HEK293 (cell line): ENCODE data around the gene GMDS.
A peak's percentile ranks its signal among the peaks of the same experiment; 100 is the strongest.

Experiments
- CTCF ChIA-PET: fragments of 350-600 bp; formaldehyde crosslinking; extraction: SDS; loops from one replicate; lab custom pipeline; 2021; ENCODE audit warnings: antibody characterized with exemption; lab: Yijun Ruan, JAX
- POLR2A ChIA-PET: fragments of 300-600 bp; formaldehyde crosslinking; extraction: SDS; loops from one replicate; lab custom pipeline; 2020; ENCODE audit warnings: antibody characterized with exemption, inconsistent platforms; lab: Yijun Ruan, JAX
- H3K27ac ChIP-seq: fragments of 200-500 bp; sonication (Bioruptor generic); 2 replicates; pipeline ENCODE4 v1.5.1; 2014; ENCODE audit warnings: low read depth, low read length, control low read depth, inconsistent platforms; ENCODE audit errors: extremely low read depth
- H3K36me3 ChIP-seq, 2 experiments: fragments of 200-500 bp in 1 of 2; sonication (Bioruptor generic) in 1 of 2; 1 replicate in 1 of 2; 2 replicates in 1 of 2; pipeline ENCODE4 v1.5.1; 2014 to 2017; ENCODE audit warnings: inconsistent platforms in 2 of 2, low read length in 2 of 2; ENCODE audit not compliant: control insufficient read depth in 2 of 2, insufficient read depth in 1 of 2
- H3K4me1 ChIP-seq: fragments of 200-500 bp; sonication (Bioruptor generic); 2 replicates; pipeline ENCODE4 v1.5.1; 2014; ENCODE audit warnings: mild to moderate bottlenecking, low read length, inconsistent platforms; ENCODE audit not compliant: control insufficient read depth, insufficient read depth
- H3K4me3 ChIP-seq: 2 replicates; pipeline ENCODE4 v1.5.1; 2011; ENCODE audit warnings: low read depth, mild to moderate bottlenecking, control low read depth, low read length, moderate library complexity
- H3K9me3 ChIP-seq: fragments of 200-500 bp; sonication (Bioruptor generic); 2 replicates; pipeline ENCODE4 v1.5.1; 2014; ENCODE audit warnings: low read depth, low read length, inconsistent platforms; ENCODE audit not compliant: control insufficient read depth, insufficient read depth
- ATF2 ChIP-seq: fragments of 450-650 bp; formaldehyde crosslinking; IDR thresholded peaks from 2 replicates; pipeline ENCODE4 v1.5.1; 2016; ENCODE audit warnings: missing biosample characterization, missing genetic modification characterization, low read depth
- FEZF1 ChIP-seq: fragments of 450-650 bp; formaldehyde crosslinking; IDR thresholded peaks from 2 replicates; pipeline ENCODE4 v1.5.1; 2016; ENCODE audit warnings: missing biosample characterization, missing genetic modification characterization
- KLF10 ChIP-seq: fragments of 450-650 bp; IDR thresholded peaks from 2 replicates; pipeline ENCODE4 v1.5.1; 2018; ENCODE audit warnings: missing biosample characterization, mild to moderate bottlenecking, missing genetic modification characterization
- PATZ1 ChIP-seq: fragments of 450-650 bp; formaldehyde crosslinking; IDR thresholded peaks from 2 replicates; pipeline ENCODE4 v1.5.1; 2016; ENCODE audit warnings: missing biosample characterization, missing genetic modification characterization
- REPIN1 ChIP-seq: fragments of 450-650 bp; formaldehyde crosslinking; IDR thresholded peaks from 2 replicates; pipeline ENCODE4 v1.5.1; 2017; ENCODE audit warnings: missing biosample characterization, missing genetic modification characterization, low read depth
- YY2 ChIP-seq: fragments of 450-650 bp; formaldehyde crosslinking; IDR thresholded peaks from 2 replicates; pipeline ENCODE4 v1.5.1; 2016; ENCODE audit warnings: missing biosample characterization, missing genetic modification characterization
- ZBTB1 ChIP-seq: fragments of 450-650 bp; formaldehyde crosslinking; IDR thresholded peaks from 2 replicates; pipeline ENCODE4 v1.5.1; 2016; ENCODE audit warnings: missing biosample characterization, missing genetic modification characterization
- ZBTB48 ChIP-seq: fragments of 450-650 bp; formaldehyde crosslinking; IDR thresholded peaks from 2 replicates; pipeline ENCODE4 v1.5.1; 2016; ENCODE audit warnings: missing biosample characterization, missing genetic modification characterization
- ZNF121 ChIP-seq: fragments of 450-650 bp; formaldehyde crosslinking; IDR thresholded peaks from 2 replicates; pipeline ENCODE4 v1.5.1; 2016; ENCODE audit warnings: missing biosample characterization, missing genetic modification characterization
- ZNF140 ChIP-seq: fragments of 450-650 bp; formaldehyde crosslinking; IDR thresholded peaks from 2 replicates; pipeline ENCODE4 v1.5.1; 2016; ENCODE audit warnings: missing biosample characterization, missing genetic modification characterization
- ZNF248 ChIP-seq: fragments of 450-650 bp; formaldehyde crosslinking; IDR thresholded peaks from 2 replicates; pipeline ENCODE4 v1.5.1; 2017; ENCODE audit warnings: missing biosample characterization, missing genetic modification characterization
- ZNF266 ChIP-seq: fragments of 450-650 bp; formaldehyde crosslinking; IDR thresholded peaks from 2 replicates; pipeline ENCODE4 v1.5.1; 2016; ENCODE audit warnings: missing biosample characterization, missing genetic modification characterization, low read depth
- ZNF404 ChIP-seq: fragments of 450-650 bp; formaldehyde crosslinking; IDR thresholded peaks from 2 replicates; pipeline ENCODE4 v1.5.1; 2017; ENCODE audit warnings: missing biosample characterization, missing genetic modification characterization
- ZNF426 ChIP-seq: fragments of 450-650 bp; formaldehyde crosslinking; IDR thresholded peaks from 2 replicates; pipeline ENCODE4 v1.5.1; 2017; ENCODE audit warnings: missing biosample characterization, missing genetic modification characterization, mild to moderate bottlenecking, inconsistent platforms, moderate library complexity
- ZNF48 ChIP-seq: fragments of 450-650 bp; formaldehyde crosslinking; IDR thresholded peaks from 2 replicates; pipeline ENCODE4 v1.5.1; 2016; ENCODE audit warnings: missing biosample characterization, missing genetic modification characterization
- ZNF518A ChIP-seq: fragments of 450-650 bp; formaldehyde crosslinking; conservative IDR thresholded peaks from 2 replicates; pipeline ENCODE4 v1.5.1; 2016; ENCODE audit warnings: low read depth, missing biosample characterization, missing genetic modification characterization
- ZNF558 ChIP-seq: fragments of 450-650 bp; formaldehyde crosslinking; IDR thresholded peaks from 2 replicates; pipeline ENCODE4 v1.5.1; 2016; ENCODE audit warnings: missing biosample characterization, missing genetic modification characterization
- ZNF626 ChIP-seq: fragments of 450-650 bp; sonication (Bioruptor Pico); formaldehyde crosslinking; IDR thresholded peaks from 2 replicates; pipeline ENCODE4 v1.5.1; 2018; ENCODE audit warnings: missing biosample characterization, missing genetic modification characterization, inconsistent platforms
- ZNF660 ChIP-seq: fragments of 450-650 bp; IDR thresholded peaks from 2 replicates; pipeline ENCODE4 v1.5.1; 2018; ENCODE audit warnings: missing biosample characterization, mild to moderate bottlenecking, missing genetic modification characterization
- ZNF664 ChIP-seq: fragments of 450-650 bp; formaldehyde crosslinking; IDR thresholded peaks from 2 replicates; pipeline ENCODE4 v1.5.1; 2016; ENCODE audit warnings: missing biosample characterization, missing genetic modification characterization
- ZNF692 ChIP-seq: fragments of 450-650 bp; formaldehyde crosslinking; IDR thresholded peaks from 2 replicates; pipeline ENCODE4 v1.5.1; 2016; ENCODE audit warnings: missing biosample characterization, missing genetic modification characterization
- ZNF792 ChIP-seq: fragments of 450-650 bp; formaldehyde crosslinking; IDR thresholded peaks from 2 replicates; pipeline ENCODE4 v1.5.1; 2016; ENCODE audit warnings: missing biosample characterization, missing genetic modification characterization

The GMDS gene

DNA sequence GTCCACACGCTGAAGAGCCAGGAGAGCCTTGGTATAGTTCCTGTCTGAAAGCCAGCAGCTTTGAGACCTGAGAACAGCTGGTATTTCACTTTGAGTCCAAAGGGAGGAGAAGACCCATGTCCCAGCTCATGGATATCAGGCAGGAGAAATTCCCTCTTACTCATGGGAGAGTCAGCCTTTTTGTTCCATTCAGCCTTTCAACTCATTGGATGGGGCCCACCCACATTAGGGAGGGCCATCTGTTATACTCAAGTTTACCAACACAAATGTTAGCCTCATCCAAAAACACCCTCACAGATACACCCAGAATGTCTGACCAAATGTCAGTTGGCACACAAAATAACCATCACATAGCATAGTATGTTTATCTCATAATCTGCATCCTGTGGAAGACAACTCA is 80.1 kb downstream of the GMDS start:
- TF ChIP-seq ZNF518A (tag by site-specific recombination) = no peak
- TF ChIP-seq ZNF404 = no peak
- TF ChIP-seq ZNF660 (tag by site-specific recombination) = no peak
- TF ChIP-seq KLF10 (tag by site-specific recombination) = no peak
- no peak for TF ChIP-seq ZNF121 (tag by site-specific recombination)
- TF ChIP-seq ZBTB1 = no peak
- no peak for TF ChIP-seq REPIN1 (tag by site-specific recombination)
- no peak for TF ChIP-seq ZNF248 (tag by site-specific recombination)
- 0 out of 2 replicates have a peak, but pooled peaks have one; percentile 27 for TF ChIP-seq ZNF692
- H3K9me3 ChIP-seq = no peaks in the 10 kb centered on the region
- H3K4me1 ChIP-seq = peaks cover 10% of the 10 kb centered on the region
- ChIA-PET CTCF (no interaction called here), POLR2A (no interaction called here)
- no peak overlapping the region for H3K27ac ChIP-seq
- H3K36me3 ChIP-seq = no peaks in the 10 kb centered on the region
- H3K4me3 ChIP-seq = no peak overlapping the region

DNA sequence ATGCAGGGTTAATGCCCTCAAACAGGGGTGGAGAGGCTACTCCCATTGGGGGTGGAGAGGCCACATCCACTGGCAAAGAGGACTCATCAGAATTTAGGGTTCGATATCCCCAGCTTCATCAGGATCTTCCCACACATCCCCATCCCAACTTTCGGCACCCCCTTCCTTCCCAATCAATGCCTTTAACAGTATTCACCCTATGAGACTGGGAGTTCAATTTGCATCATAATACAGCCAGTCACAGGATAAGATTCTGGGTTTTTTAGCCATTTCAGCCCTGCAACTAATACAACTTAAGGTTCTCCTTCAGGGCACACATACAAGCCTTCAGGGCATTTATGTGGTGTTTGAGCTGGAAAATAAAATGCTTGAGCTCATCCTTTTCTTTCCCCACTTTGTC is 80.9 kb downstream of the GMDS start:
- Histone ChIP-seq H3K9me3 (no peaks in the 10 kb centered on the region), H3K36me3 (no peaks in the 10 kb centered on the region; a peak in 1 of 3 replicates), H3K27ac (no peak overlapping the region), H3K4me3 (no peak overlapping the region), H3K4me1 (peaks cover 10% of the 10 kb centered on the region)
- ChIA-PET POLR2A (no interaction called here), CTCF (no interaction called here)
- TF ChIP-seq ZNF792 (tag by site-specific recombination) = no peak
- no peak for TF ChIP-seq PATZ1 (tag by site-specific recombination)
- TF ChIP-seq ZNF518A (tag by site-specific recombination) = no peak
- no peak for TF ChIP-seq ZNF426 (tag by site-specific recombination)
- TF ChIP-seq ATF2 = no peak
- no peak for TF ChIP-seq ZNF626
- no peak for TF ChIP-seq FEZF1 (tag by site-specific recombination)
- TF ChIP-seq YY2 (tag by site-specific recombination) = no peak
- TF ChIP-seq ZNF664 (tag by site-specific recombination) = no peak
- no peak for TF ChIP-seq ZNF140 (tag by site-specific recombination)
- TF ChIP-seq ZNF48 (tag by site-specific recombination) = no peak
- no peak for TF ChIP-seq ZNF558 (tag by site-specific recombination)
- TF ChIP-seq ZBTB48 = no peak
- no peak for TF ChIP-seq ZNF266 (tag by site-specific recombination)
